Gastroesophageal sphincter (tissue), 3 donors: ENCODE data around the gene DCAF10.

Source experiments
- CTCF ChIP-seq, 4 experiments: fragments of 200-600 bp in 2 of 4; fragments of 450-650 bp in 2 of 4; sonication (generic) in 1 of 4; IDR thresholded peaks; one replicate each; pipeline ENCODE4 v1.5.1; 2017 to 2019; ENCODE audit warnings: antibody characterized with exemption in 4 of 4, mild to moderate bottlenecking in 2 of 4, moderate library complexity in 2 of 4
- EP300 ChIP-seq: sonication (generic); formaldehyde crosslinking; IDR thresholded peaks from one replicate; pipeline ENCODE4 v1.6.1; 2017; ENCODE audit warnings: antibody characterized with exemption, mild to moderate bottlenecking
- POLR2A ChIP-seq, 2 donors: fragments of 450-650 bp; IDR thresholded peaks; one replicate each; pipeline ENCODE4 v1.6.1; 2017; ENCODE audit warnings: antibody characterized with exemption in 2 of 2, mild to moderate bottlenecking in 2 of 2, moderate library complexity in 1 of 2
- POLR2AphosphoS5 ChIP-seq: sonication (generic); formaldehyde crosslinking; IDR thresholded peaks from one replicate; pipeline ENCODE4 v1.6.1; 2017; ENCODE audit warnings: antibody characterized with exemption

- TF ChIP-seq CTCF (IDR thresholded peaks at IDR 0.05) (no peak), POLR2AphosphoS5 (no peak), POLR2A (IDR thresholded peaks at IDR 0.05) (no peak), EP300 (no peak)
Observed at GRCh38 chr9:37904445-37905130, 104.0 kb downstream of the DCAF10 start.
